ENCODE results near the gene SLC31A1. TPM values are rescaled to one million over a fixed set of nuclear protein-coding genes. Genes with fewer than 3 reads are reported as not detected.

The SLC31A1 gene
- total RNA-seq, 1 experiment from 2014 or later: 13.5 TPM

DNA sequence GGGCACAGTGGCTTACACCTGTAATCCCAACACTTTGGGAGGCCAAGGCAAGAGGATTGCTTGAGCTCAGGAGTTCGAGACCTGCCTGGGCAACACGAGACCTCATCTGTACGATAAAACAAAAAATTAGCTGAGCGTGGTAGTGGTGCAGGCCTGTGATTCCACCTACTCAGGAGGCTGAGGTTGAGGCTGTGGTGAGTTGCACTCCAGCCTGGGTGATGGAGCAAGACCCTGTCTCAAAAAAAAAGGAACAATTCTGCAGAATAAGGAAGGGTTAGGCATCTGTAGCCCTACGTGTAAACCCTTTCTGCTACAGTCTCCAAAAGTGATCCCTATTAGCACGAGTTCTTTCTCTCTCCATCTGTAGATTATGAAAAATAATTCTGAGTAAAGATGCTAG, 34.1 kb downstream of the SLC31A1 start:
- no peaks in the 10 kb centered on the region for H3K27me3 ChIP-seq (ENCODE audit: low read length)
- H3K4me3 ChIP-seq (ENCODE audit: low read length): no peak overlapping the region
- no peaks in the 10 kb centered on the region for H3K36me3 ChIP-seq (ENCODE audit: insufficient read depth, low read length)
- H3K4me2 ChIP-seq (ENCODE audit: low read depth, low read length, poor library complexity, severe bottlenecking): no peak overlapping the region
- H3K9ac ChIP-seq (ENCODE audit: low read length): no peak overlapping the region
- H4K20me1 ChIP-seq (ENCODE audit: insufficient read depth, low read depth, low read length): no peaks in the 10 kb centered on the region
- H2AFZ ChIP-seq (ENCODE audit: low read length): no peak overlapping the region
- H3K9me2 ChIP-seq (replicated peaks; ENCODE audit: insufficient read depth, low read length): no peaks in the 10 kb centered on the region
- H3K79me2 ChIP-seq (ENCODE audit: low read length): peaks cover 9% of the 10 kb centered on the region; the same call in 1 of the 2 replicates
- no peak for DNase-seq
- H3K4me1 ChIP-seq (ENCODE audit: low read length): no peaks in the 10 kb centered on the region
- no peak overlapping the region for H3K27ac ChIP-seq (ENCODE audit: low read length)
- no peaks in the 10 kb centered on the region for H3K9me3 ChIP-seq (ENCODE audit: low read length)

DNA sequence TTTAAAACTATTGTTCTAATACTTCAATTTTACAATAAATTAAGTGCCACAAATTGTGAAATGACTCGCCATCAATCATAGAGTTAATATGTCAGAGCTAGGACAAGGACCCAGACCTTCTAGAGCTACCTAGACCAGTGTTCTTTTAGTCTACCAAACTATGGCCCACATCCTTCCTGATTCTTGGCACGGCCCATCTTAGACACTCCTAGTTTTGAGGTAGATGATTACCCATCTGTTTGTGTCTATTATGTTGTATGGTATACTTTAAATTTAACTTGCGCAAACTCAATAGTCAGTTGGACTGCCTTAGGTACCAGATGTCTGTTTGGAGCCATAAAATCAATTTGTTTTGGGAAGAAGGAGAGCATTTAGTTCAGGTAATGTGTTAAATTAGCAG, 36.5 kb downstream of the SLC31A1 start:
- DNase-seq: no peak
- Histone ChIP-seq H4K20me1 (ENCODE audit: insufficient read depth, low read depth, low read length) (no peaks in the 10 kb centered on the region), H3K4me2 (ENCODE audit: low read depth, low read length, poor library complexity, severe bottlenecking) (no peak overlapping the region), H3K4me3 (ENCODE audit: low read length) (no peak overlapping the region), H3K79me2 (ENCODE audit: low read length) (peaks cover 6% of the 10 kb centered on the region; the same call in 1 of the 2 replicates), H3K27me3 (ENCODE audit: low read length) (no peaks in the 10 kb centered on the region), H3K4me1 (ENCODE audit: low read length) (no peaks in the 10 kb centered on the region), H3K27ac (ENCODE audit: low read length) (no peak overlapping the region), H3K9ac (ENCODE audit: low read length) (no peak overlapping the region), H3K9me3 (ENCODE audit: low read length) (no peaks in the 10 kb centered on the region), H3K9me2 (replicated peaks; ENCODE audit: insufficient read depth, low read length) (no peaks in the 10 kb centered on the region), H2AFZ (ENCODE audit: low read length) (no peak overlapping the region), H3K36me3 (ENCODE audit: insufficient read depth, low read length) (0 out of 2 replicates have a peak, but pooled peaks cover 3% of the 10 kb centered on the region)

DNA sequence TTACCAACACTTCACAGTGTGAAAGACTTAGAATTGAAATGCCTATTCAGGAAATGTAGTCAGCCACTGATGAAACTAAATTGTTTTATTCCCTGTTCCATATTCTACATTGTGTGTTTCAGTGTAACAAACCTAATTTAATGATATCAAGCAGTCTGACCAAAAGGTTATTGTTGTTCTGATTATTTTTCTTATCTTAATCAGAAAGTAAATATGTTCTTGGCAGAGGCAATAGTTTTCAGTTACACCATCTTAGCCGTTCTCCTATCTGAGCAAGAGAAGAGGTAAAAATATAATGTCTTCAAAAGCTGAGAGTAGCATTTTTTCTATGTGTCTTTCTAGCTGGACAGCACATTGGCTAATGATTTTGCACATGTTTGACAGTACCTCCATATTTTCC, 36.9 kb downstream of the SLC31A1 start:
- H3K4me2 ChIP-seq (ENCODE audit: low read depth, low read length, poor library complexity, severe bottlenecking): no peak overlapping the region
- H3K9me2 ChIP-seq (replicated peaks; ENCODE audit: insufficient read depth, low read length): no peaks in the 10 kb centered on the region
- H2AFZ ChIP-seq (ENCODE audit: low read length): no peak overlapping the region
- H3K27ac ChIP-seq (ENCODE audit: low read length): no peak overlapping the region
- H3K9me3 ChIP-seq (ENCODE audit: low read length): no peaks in the 10 kb centered on the region
- no peaks in the 10 kb centered on the region for H3K27me3 ChIP-seq (ENCODE audit: low read length)
- H3K36me3 ChIP-seq (ENCODE audit: insufficient read depth, low read length): 0 out of 2 replicates have a peak, but pooled peaks cover 3% of the 10 kb centered on the region
- H3K4me1 ChIP-seq (ENCODE audit: low read length): no peaks in the 10 kb centered on the region
- DNase-seq: no peak
- H3K4me3 ChIP-seq (ENCODE audit: low read length): no peak overlapping the region
- H3K79me2 ChIP-seq (ENCODE audit: low read length): peaks cover 4% of the 10 kb centered on the region; the same call in 1 of the 2 replicates
- H3K9ac ChIP-seq (ENCODE audit: low read length): no peak overlapping the region
- no peaks in the 10 kb centered on the region for H4K20me1 ChIP-seq (ENCODE audit: insufficient read depth, low read depth, low read length)

DNA sequence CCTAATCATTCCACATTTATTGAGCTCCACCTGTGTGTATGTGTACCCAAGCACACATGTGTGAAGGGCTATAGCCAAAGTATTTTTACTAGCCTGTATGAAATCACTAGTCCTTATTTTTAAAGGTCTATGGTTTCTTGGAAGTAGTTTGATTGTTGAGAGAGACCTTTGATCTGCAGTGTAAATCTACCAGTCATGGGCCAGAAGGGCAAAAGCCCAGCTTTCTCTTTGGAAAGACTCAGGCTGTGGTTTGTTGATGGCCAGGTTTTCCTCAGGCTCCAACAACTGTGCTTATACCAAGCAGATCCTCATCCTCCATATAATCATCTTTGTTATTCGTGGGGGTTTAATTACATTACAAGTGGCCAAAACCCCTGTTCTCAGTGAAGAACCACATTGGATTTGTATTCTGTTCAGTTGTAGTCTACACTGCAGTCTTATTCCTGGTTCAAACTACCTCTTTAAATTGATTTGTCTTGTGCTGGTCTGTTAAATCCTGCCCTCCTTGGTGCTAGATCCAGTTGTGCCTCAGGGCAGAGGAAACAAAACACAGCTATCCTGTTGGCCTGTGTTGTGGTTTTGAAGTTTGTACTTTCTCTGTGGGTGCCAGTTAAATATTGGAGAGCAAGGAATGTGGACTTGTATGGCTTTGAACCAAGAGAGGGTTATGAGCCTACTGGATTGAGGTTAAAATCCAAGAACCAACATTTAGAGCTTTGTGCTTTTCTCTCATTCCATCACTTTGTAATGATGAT, 40.8 kb downstream of the SLC31A1 start:
- no peak overlapping the region for H3K4me2 ChIP-seq (ENCODE audit: low read depth, low read length, poor library complexity, severe bottlenecking)
- no peak overlapping the region for H3K27ac ChIP-seq (ENCODE audit: low read length)
- no peak overlapping the region for H2AFZ ChIP-seq (ENCODE audit: low read length)
- H3K9me2 ChIP-seq (replicated peaks; ENCODE audit: insufficient read depth, low read length): no peaks in the 10 kb centered on the region
- H3K4me1 ChIP-seq (ENCODE audit: low read length): no peaks in the 10 kb centered on the region
- no peaks in the 10 kb centered on the region for H3K9me3 ChIP-seq (ENCODE audit: low read length)
- H3K9ac ChIP-seq (ENCODE audit: low read length): no peak overlapping the region
- H3K36me3 ChIP-seq (ENCODE audit: insufficient read depth, low read length): peaks cover 8% of the 10 kb centered on the region; the same call in 1 of the 2 replicates
- H3K27me3 ChIP-seq (ENCODE audit: low read length): no peaks in the 10 kb centered on the region
- no peak overlapping the region for H3K4me3 ChIP-seq (ENCODE audit: low read length)
- H4K20me1 ChIP-seq (ENCODE audit: insufficient read depth, low read depth, low read length): no peaks in the 10 kb centered on the region
- DNase-seq: no peak
- no peaks in the 10 kb centered on the region for H3K79me2 ChIP-seq (ENCODE audit: low read length)

DNA sequence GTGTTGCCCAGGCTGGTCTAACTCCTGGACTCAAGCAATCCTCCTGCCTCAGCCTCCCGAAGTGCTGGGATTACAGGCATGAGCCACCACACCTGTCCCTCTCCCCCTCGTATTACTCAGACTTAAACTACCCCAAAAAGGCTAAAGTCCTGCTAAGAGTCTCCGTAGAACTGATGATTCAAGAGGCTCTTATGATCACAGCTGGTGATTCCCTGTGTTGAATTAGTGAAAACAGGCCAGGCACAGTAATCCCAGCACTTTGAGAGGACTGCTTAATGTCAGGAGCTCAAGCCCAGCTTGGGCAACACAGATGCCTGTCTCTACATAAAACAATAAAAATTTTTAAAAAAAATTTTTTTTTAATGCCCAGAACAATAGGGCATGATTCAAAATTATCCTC, 44.8 kb downstream of the SLC31A1 start:
- no peaks in the 10 kb centered on the region for H3K79me2 ChIP-seq (ENCODE audit: low read length)
- H3K27me3 ChIP-seq (ENCODE audit: low read length): no peaks in the 10 kb centered on the region
- H3K4me1 ChIP-seq (ENCODE audit: low read length): no peaks in the 10 kb centered on the region
- no peak overlapping the region for H3K4me3 ChIP-seq (ENCODE audit: low read length)
- H3K36me3 ChIP-seq (ENCODE audit: insufficient read depth, low read length): peaks cover 26% of the 10 kb centered on the region
- H2AFZ ChIP-seq (ENCODE audit: low read length): no peak overlapping the region
- H3K4me2 ChIP-seq (ENCODE audit: low read depth, low read length, poor library complexity, severe bottlenecking): no peak overlapping the region
- no peaks in the 10 kb centered on the region for H4K20me1 ChIP-seq (ENCODE audit: insufficient read depth, low read depth, low read length)
- H3K27ac ChIP-seq (ENCODE audit: low read length): no peak overlapping the region
- no peaks in the 10 kb centered on the region for H3K9me3 ChIP-seq (ENCODE audit: low read length)
- H3K9ac ChIP-seq (ENCODE audit: low read length): no peak overlapping the region
- DNase-seq: no peak
- no peaks in the 10 kb centered on the region for H3K9me2 ChIP-seq (replicated peaks; ENCODE audit: insufficient read depth, low read length)

DNA sequence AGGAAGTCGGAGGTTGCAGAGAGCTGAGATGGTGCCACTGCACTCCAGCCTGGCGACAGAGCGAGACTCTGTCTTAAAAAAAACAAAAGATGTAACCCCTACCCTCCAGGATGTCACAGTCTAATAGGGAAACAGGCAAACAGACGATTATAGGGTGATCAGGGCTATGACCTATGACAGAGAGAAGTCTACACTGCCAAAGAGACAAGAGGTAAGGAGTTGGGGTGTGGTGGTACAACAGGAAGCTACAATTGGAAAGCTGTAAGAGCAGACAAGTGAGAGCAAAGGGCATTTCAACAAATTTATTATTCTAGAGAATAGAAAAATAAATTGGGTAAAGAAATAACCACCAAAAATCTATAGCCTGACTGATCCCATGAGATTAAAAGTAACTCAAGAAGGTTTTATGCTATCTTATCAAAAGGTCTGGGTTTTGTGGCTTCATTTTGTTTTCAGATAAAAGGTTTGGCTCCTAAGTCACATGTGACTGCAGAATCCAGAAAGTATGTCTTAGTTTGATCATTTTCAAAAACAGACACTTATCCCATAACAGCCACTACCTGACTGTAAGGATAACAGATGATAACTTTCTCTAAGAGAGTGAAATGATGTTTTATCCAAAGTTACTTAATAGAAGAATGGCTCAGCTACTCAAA, 46.7 kb downstream of the SLC31A1 start:
- Histone ChIP-seq H3K27me3 (ENCODE audit: low read length) (no peaks in the 10 kb centered on the region), H3K9me2 (replicated peaks; ENCODE audit: insufficient read depth, low read length) (no peaks in the 10 kb centered on the region), H3K27ac (ENCODE audit: low read length) (no peak overlapping the region), H3K4me3 (ENCODE audit: low read length) (no peak overlapping the region), H2AFZ (ENCODE audit: low read length) (no peak overlapping the region), H3K4me1 (ENCODE audit: low read length) (no peaks in the 10 kb centered on the region), H3K79me2 (ENCODE audit: low read length) (peaks cover under 1% of the 10 kb centered on the region; the same call in 1 of the 2 replicates), H3K36me3 (ENCODE audit: insufficient read depth, low read length) (peaks cover 33% of the 10 kb centered on the region), H4K20me1 (ENCODE audit: insufficient read depth, low read depth, low read length) (no peaks in the 10 kb centered on the region), H3K4me2 (ENCODE audit: low read depth, low read length, poor library complexity, severe bottlenecking) (no peak overlapping the region), H3K9ac (ENCODE audit: low read length) (no peak overlapping the region), H3K9me3 (ENCODE audit: low read length) (no peaks in the 10 kb centered on the region)
- no peak for DNase-seq

DNA sequence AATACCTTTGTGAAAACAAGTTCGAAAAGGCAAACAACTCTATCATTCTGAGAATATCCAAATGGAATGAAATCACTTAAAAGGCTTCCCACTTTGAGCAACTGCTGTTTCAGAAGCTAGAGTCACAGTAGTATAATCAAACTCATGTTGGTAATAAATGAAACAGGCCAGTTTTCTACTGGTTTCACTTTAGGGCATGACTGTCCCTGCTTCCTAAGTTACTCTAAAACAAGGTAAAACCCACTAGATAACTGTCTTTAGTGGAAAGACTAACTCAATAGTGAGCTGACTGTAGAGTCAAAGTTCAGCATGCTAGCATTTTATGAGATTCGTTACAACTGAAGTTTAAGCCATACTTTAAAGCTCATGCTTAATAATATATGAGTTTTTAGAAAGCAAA, 48.0 kb downstream of the SLC31A1 start:
- Histone ChIP-seq H3K36me3 (ENCODE audit: insufficient read depth, low read length) (peaks cover 34% of the 10 kb centered on the region), H3K79me2 (ENCODE audit: low read length) (peaks cover 13% of the 10 kb centered on the region), H3K4me2 (ENCODE audit: low read depth, low read length, poor library complexity, severe bottlenecking) (no peak overlapping the region), H3K4me3 (ENCODE audit: low read length) (no peak overlapping the region), H3K27ac (ENCODE audit: low read length) (no peak overlapping the region), H3K27me3 (ENCODE audit: low read length) (no peaks in the 10 kb centered on the region), H3K9me3 (ENCODE audit: low read length) (no peaks in the 10 kb centered on the region), H3K9ac (ENCODE audit: low read length) (no peak overlapping the region), H4K20me1 (ENCODE audit: insufficient read depth, low read depth, low read length) (no peaks in the 10 kb centered on the region), H3K9me2 (replicated peaks; ENCODE audit: insufficient read depth, low read length) (no peaks in the 10 kb centered on the region), H3K4me1 (ENCODE audit: low read length) (peaks cover 8% of the 10 kb centered on the region), H2AFZ (ENCODE audit: low read length) (no peak overlapping the region)
- DNase-seq: no peak

DNA sequence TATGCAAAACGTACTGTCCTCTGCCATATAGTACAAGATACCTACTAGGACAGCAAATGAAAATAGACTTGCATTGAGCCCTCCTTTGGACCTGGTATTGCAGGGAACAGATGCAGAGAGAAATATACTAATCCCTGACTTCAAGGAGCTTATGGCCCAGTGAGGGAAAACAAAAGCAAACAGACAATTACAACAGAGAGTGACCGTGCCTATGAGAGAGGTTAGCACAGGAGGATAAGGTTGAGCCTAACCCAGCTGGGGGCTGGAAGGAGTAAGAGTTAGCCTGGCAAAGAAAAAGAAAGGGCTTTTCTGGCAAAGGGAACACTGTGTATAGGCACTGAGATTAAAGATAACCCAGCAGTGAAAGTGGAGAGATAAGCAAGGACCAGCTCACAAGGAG, 48.5 kb downstream of the SLC31A1 start:
- Histone ChIP-seq H3K9ac (ENCODE audit: low read length) (no peak overlapping the region), H2AFZ (ENCODE audit: low read length) (no peak overlapping the region), H3K4me3 (ENCODE audit: low read length) (no peak overlapping the region), H3K4me2 (ENCODE audit: low read depth, low read length, poor library complexity, severe bottlenecking) (no peak overlapping the region), H3K4me1 (ENCODE audit: low read length) (peaks cover 8% of the 10 kb centered on the region), H3K9me3 (ENCODE audit: low read length) (no peaks in the 10 kb centered on the region), H4K20me1 (ENCODE audit: insufficient read depth, low read depth, low read length) (no peaks in the 10 kb centered on the region), H3K27ac (ENCODE audit: low read length) (no peak overlapping the region), H3K9me2 (replicated peaks; ENCODE audit: insufficient read depth, low read length) (no peaks in the 10 kb centered on the region), H3K79me2 (ENCODE audit: low read length) (peaks cover 18% of the 10 kb centered on the region), H3K27me3 (ENCODE audit: low read length) (no peaks in the 10 kb centered on the region), H3K36me3 (ENCODE audit: insufficient read depth, low read length) (peaks cover 34% of the 10 kb centered on the region)
- no peak for DNase-seq

All from Karpas-422 (cell line).